Stimulated activated naive CD4-positive, alpha-beta T cell (primary cell): Measurements from ENCODE around the gene PRM1.
"Not testable (repeated sequence)": the region's sequence is repeated elsewhere in the genome, so short reads cannot be mapped to it uniquely, and the experiment has no call there.

Experiments used
- DNase-seq, 6 experiments: peaks; one replicate each; lab custom pipeline; 2025; lab: John Stamatoyannopoulos, UW

The PRM1 gene

GRCh38 chr16:11298143-11298900, 17.2 kb upstream of the PRM1 start:
- no peak for DNase-seq

GRCh38 chr16:11297492-11298142, 16.5 kb upstream of the PRM1 start:
- peak; percentile 22 to 72 (median 52) for DNase-seq

- no peak for DNase-seq
These were observed 15.8 kb upstream of the PRM1 start for GRCh38 chr16:11296706-11297491.

GRCh38 chr16:11296351-11296705, 15.2 kb upstream of the PRM1 start:
- no peak for DNase-seq

GRCh38 chr16:11295672-11296071, 14.5 kb upstream of the PRM1 start:
- no peak for DNase-seq

GRCh38 chr16:11292076-11292748, 11.1 kb upstream of the PRM1 start:
- DNase-seq, result no peak

GRCh38 chr16:11291091-11291703, 10.1 kb upstream of the PRM1 start:
- no peak for DNase-seq

- DNase-seq, result no peak
These were observed 9.2 kb upstream of the PRM1 start for GRCh38 chr16:11290102-11290893.

GRCh38 chr16:11289696-11290095, 8.6 kb upstream of the PRM1 start:
- DNase-seq, result not testable (repeated sequence)

GRCh38 chr16:11289202-11289601, 8.1 kb upstream of the PRM1 start:
- no peak for DNase-seq

GRCh38 chr16:11285842-11286241, 4.7 kb upstream of the PRM1 start:
- DNase-seq, result no peak

GRCh38 chr16:11283820-11284248, 2.7 kb upstream of the PRM1 start:
- no peak for DNase-seq

- DNase-seq, result no peak
These were observed 2.2 kb downstream of the PRM1 start for GRCh38 chr16:11278681-11279628.

GRCh38 chr16:11277607-11278337, 3.4 kb downstream of the PRM1 start:
- DNase-seq, result no peak

- no peak for DNase-seq
These were observed 4.1 kb downstream of the PRM1 start for GRCh38 chr16:11276896-11277593.

GRCh38 chr16:11276143-11276895, 4.8 kb downstream of the PRM1 start, which contains the start of gene PRM2:
TSS of gene PRM2 (minus strand) at chr16:11276480. CDS start at chr16:11276370, 110 bp downstream.
- DNase-seq, result no peak

GRCh38 chr16:11274964-11275363, 6.2 kb downstream of the PRM1 start:
- no peak for DNase-seq
